ENCODE results near the gene AUP1. TPM values are rescaled to one million over a fixed set of nuclear protein-coding genes. Genes with fewer than 3 reads are reported as not detected.

AUP1 gene
- total and polyA plus RNA-seq, 2 experiments from 2014 or later = 98.7 to 105 TPM

- no peak for TF ChIP-seq JUNB (IDR thresholded peaks at IDR 0.05; ENCODE audit: unreplicated experiment)
- no peak for TF ChIP-seq ZNF331 (CRISPR knock-in tag; IDR thresholded peaks at IDR 0.05; ENCODE audit: low read depth)
- TF ChIP-seq ZNF462 (CRISPR knock-in tag; IDR thresholded peaks at IDR 0.05) = no peak
- no peak for TF ChIP-seq NANOG (IDR thresholded peaks at IDR 0.05; ENCODE audit: borderline replicate concordance)
- no peak for TF ChIP-seq POLR2AphosphoS5 (IDR thresholded peaks at IDR 0.05; ENCODE audit: low read depth)
- no peak for TF ChIP-seq ZNF114 (CRISPR knock-in tag; IDR thresholded peaks at IDR 0.05)
- no peak for TF ChIP-seq CTCF (conservative IDR thresholded peaks at IDR 0.05; ENCODE audit: low read depth in 2 of 2)
- TF ChIP-seq EZH2phosphoT487 (IDR thresholded peaks at IDR 0.05; ENCODE audit: unreplicated experiment) = no peak
- TF ChIP-seq STAT1 (IDR thresholded peaks at IDR 0.05; ENCODE audit: unreplicated experiment) = no peak
- no peak for TF ChIP-seq EZH2 (IDR thresholded peaks at IDR 0.05; ENCODE audit: low read depth, unreplicated experiment)
- no peak for TF ChIP-seq REST (IDR thresholded peaks at IDR 0.05; ENCODE audit: unreplicated experiment)
- no peak overlapping the region for H3K4me3 ChIP-seq
Observed at GRCh38 chr2:74542978-74543377, 13.5 kb upstream of the AUP1 start.

More at GRCh38 chr2:74542978-74543377, 13.5 kb upstream of the AUP1 start:
- H3K27me3 ChIP-seq (ENCODE audit: insufficient read depth) = peaks cover 33% of the 10 kb centered on the region
- Mint-ChIP-seq H3K27ac (no peak overlapping the region), H3K4me1 (peaks cover 1% of the 10 kb centered on the region), H3K27me3 (ENCODE audit: insufficient read depth, low read depth, poor library complexity) (peaks cover 17% of the 10 kb centered on the region), H3K36me3 (ENCODE audit: low read depth) (peaks cover under 1% of the 10 kb centered on the region; the same call in 1 of the 3 replicates), H3K9me3 (no peaks in the 10 kb centered on the region), H3K4me3 (no peak overlapping the region)
- no peak overlapping the region for H2AFZ ChIP-seq
- H3K4me2 ChIP-seq = no peak overlapping the region
- no peak for ATAC-seq
- H4K20me1 ChIP-seq (replicated peaks; ENCODE audit: insufficient read depth) = peaks cover 4% of the 10 kb centered on the region; the same call in 1 of the 2 replicates
- H3F3A ChIP-seq (replicated peaks; ENCODE audit: low read depth) = 0 out of 2 replicates have a peak, but pooled peaks cover 4% of the 10 kb centered on the region
- no peak overlapping the region for H3K27ac ChIP-seq (ENCODE audit: low read depth)
- H3K36me3 ChIP-seq (ENCODE audit: insufficient read depth) = no peaks in the 10 kb centered on the region
- no peaks in the 10 kb centered on the region for H3K9me2 ChIP-seq (ENCODE audit: insufficient read depth)
- H3K79me2 ChIP-seq (replicated peaks; ENCODE audit: insufficient read depth) = peaks cover 5% of the 10 kb centered on the region; the same call in 1 of the 2 replicates
- peaks cover 1% of the 10 kb centered on the region; the same call in 1 of the 2 replicates for H3K4me1 ChIP-seq (ENCODE audit: insufficient read depth)
- DNase-seq (ENCODE audit: low spot score) = no peak
